ENCODE measurements around the gene FMNL3. TPM values are rescaled to one million over a fixed set of nuclear protein-coding genes. Genes with fewer than 3 reads are reported as not detected.
"Not testable (repeated sequence)": the region's sequence is repeated elsewhere in the genome, so short reads cannot be mapped to it uniquely, and the experiment has no call there.

The FMNL3 gene
- total RNA-seq, 1 donor from 2014 or later = 19.2 TPM

GRCh38 chr12:49716553-49716952 lies 9.3 kb upstream of the FMNL3 start:
- H3K27me3 Mint-ChIP-seq (ENCODE audit: low read depth) = peaks cover 53% of the 10 kb centered on the region
- TF ChIP-seq CTCF (IDR thresholded peaks at IDR 0.05; ENCODE audit: unreplicated experiment) = no peak
- H3K27ac Mint-ChIP-seq = no peak overlapping the region
- no peaks in the 10 kb centered on the region for H3K4me1 Mint-ChIP-seq
- no peak overlapping the region for H3K4me3 Mint-ChIP-seq
- H3K36me3 Mint-ChIP-seq = no peaks in the 10 kb centered on the region
- DNase-seq (ENCODE audit: low spot score in 2 of 2, unreplicated experiment in 2 of 2) = no peak
- no peaks in the 10 kb centered on the region for H3K9me3 Mint-ChIP-seq

- not testable (repeated sequence) for H3K36me3 Mint-ChIP-seq; H3K4me1 Mint-ChIP-seq; H3K27ac Mint-ChIP-seq; DNase-seq (ENCODE audit: low spot score in 2 of 2, unreplicated experiment in 2 of 2); H3K4me3 Mint-ChIP-seq; H3K9me3 Mint-ChIP-seq
- peaks cover 61% of the 10 kb centered on the region for H3K27me3 Mint-ChIP-seq (ENCODE audit: low read depth)
These were observed 6.7 kb upstream of the FMNL3 start for GRCh38 chr12:49713952-49714351.

- DNase-seq (ENCODE audit: low spot score in 2 of 2, unreplicated experiment in 2 of 2) = no peak
- Mint-ChIP-seq H3K9me3 (no peaks in the 10 kb centered on the region), H3K27ac (no peak overlapping the region), H3K27me3 (ENCODE audit: low read depth) (peaks cover 65% of the 10 kb centered on the region), H3K4me1 (peaks cover 15% of the 10 kb centered on the region), H3K36me3 (no peaks in the 10 kb centered on the region), H3K4me3 (no peak overlapping the region)
- no peak for TF ChIP-seq CTCF (IDR thresholded peaks at IDR 0.05; ENCODE audit: unreplicated experiment)
These were observed 1.6 kb upstream of the FMNL3 start for GRCh38 chr12:49708851-49709250.

- Mint-ChIP-seq H3K36me3 (no peaks in the 10 kb centered on the region), H3K9me3 (no peaks in the 10 kb centered on the region), H3K4me3 (peak overlapping the region; percentile 6), H3K27me3 (ENCODE audit: low read depth) (peaks cover 64% of the 10 kb centered on the region), H3K27ac (no peak overlapping the region), H3K4me1 (peaks cover 17% of the 10 kb centered on the region)
- no peak for DNase-seq (ENCODE audit: low spot score in 2 of 2, unreplicated experiment in 2 of 2)
- peak; percentile 6 for TF ChIP-seq CTCF (IDR thresholded peaks at IDR 0.05; ENCODE audit: unreplicated experiment)
These were observed 575 bp upstream of the FMNL3 start for GRCh38 chr12:49707812-49708147.

GRCh38 chr12:49706351-49707127 lies 666 bp downstream of the FMNL3 start:
- Mint-ChIP-seq H3K4me3 (peak overlapping the region; percentile 88), H3K27me3 (ENCODE audit: low read depth) (peaks cover 56% of the 10 kb centered on the region), H3K36me3 (no peaks in the 10 kb centered on the region), H3K9me3 (no peaks in the 10 kb centered on the region), H3K4me1 (peaks cover 19% of the 10 kb centered on the region), H3K27ac (peak overlapping the region; percentile 91)
- peak; percentile 20 to 49 for DNase-seq (ENCODE audit: low spot score in 2 of 2, unreplicated experiment in 2 of 2)
- no peak for TF ChIP-seq CTCF (IDR thresholded peaks at IDR 0.05; ENCODE audit: unreplicated experiment)

- H3K4me1 Mint-ChIP-seq = peaks cover 19% of the 10 kb centered on the region
- H3K36me3 Mint-ChIP-seq = no peaks in the 10 kb centered on the region
- no peak for DNase-seq (ENCODE audit: low spot score in 2 of 2, unreplicated experiment in 2 of 2)
- H3K4me3 Mint-ChIP-seq = peak overlapping the region; percentile 88
- TF ChIP-seq CTCF (IDR thresholded peaks at IDR 0.05; ENCODE audit: unreplicated experiment) = no peak
- peaks cover 46% of the 10 kb centered on the region for H3K27me3 Mint-ChIP-seq (ENCODE audit: low read depth)
- no peaks in the 10 kb centered on the region for H3K9me3 Mint-ChIP-seq
- H3K27ac Mint-ChIP-seq = peak overlapping the region; percentile 36
These were observed 1.6 kb downstream of the FMNL3 start for GRCh38 chr12:49705479-49706134.
